Colon (tissue), 2 donors: ENCODE data around the gene LEUTX.

Experiments
- FAIRE-seq: peaks from 2 replicates; lab custom pipeline; 2012; peaks lifted over from hg19 to GRCh38; lab: Jason Lieb, UNC
- donor health status: control.
- donor health status: control.

The LEUTX gene

GRCh38 chr19:39824143-39825092 is 45.8 kb downstream of the LEUTX start:
- peak; percentile 71 for FAIRE-seq

- no peak for FAIRE-seq
Measured at GRCh38 chr19:39825093-39825463, 46.4 kb downstream of the LEUTX start.

GRCh38 chr19:39825531-39826076 is 47.0 kb downstream of the LEUTX start:
- no peak for FAIRE-seq

GRCh38 chr19:39826311-39826945 is 47.8 kb downstream of the LEUTX start:
- no peak for FAIRE-seq

GRCh38 chr19:39827216-39827615 is 48.6 kb downstream of the LEUTX start:
- FAIRE-seq: no peak

GRCh38 chr19:39828015-39828653 is 49.5 kb downstream of the LEUTX start:
- no peak for FAIRE-seq

- FAIRE-seq: no peak
Measured at GRCh38 chr19:39828654-39829032, 50.0 kb downstream of the LEUTX start.

- FAIRE-seq: no peak
Measured at GRCh38 chr19:39829702-39830275, 51.1 kb downstream of the LEUTX start.

- no peak for FAIRE-seq
Measured at GRCh38 chr19:39830406-39830805, 51.8 kb downstream of the LEUTX start.

GRCh38 chr19:39830847-39831246 is 52.2 kb downstream of the LEUTX start:
- no peak for FAIRE-seq

GRCh38 chr19:39831679-39832078 is 53.0 kb downstream of the LEUTX start:
- FAIRE-seq: no peak

- FAIRE-seq: no peak
Measured at GRCh38 chr19:39832341-39833083, 53.9 kb downstream of the LEUTX start.

- no peak for FAIRE-seq
Measured at GRCh38 chr19:39833160-39833463, 54.5 kb downstream of the LEUTX start.

GRCh38 chr19:39833464-39834286 is 55.0 kb downstream of the LEUTX start, which contains the start of gene DYRK1B:
Gene DYRK1B, minus strand, starts transcription at chr19:39834162. Its CDS starts 2,295 bp downstream, at chr19:39831867.
- no peak for FAIRE-seq

GRCh38 chr19:39834287-39834841 is 55.7 kb downstream of the LEUTX start:
- FAIRE-seq: no peak
